ENCODE results near the gene WNT5B. TPM values are rescaled to one million over a fixed set of nuclear protein-coding genes. Genes with fewer than 3 reads are reported as not detected.

WNT5B gene
- total and polyA plus RNA-seq, 2 donors (not counting 1 experiment from before 2014, with no cell fraction given) = 0.33 to 0.57 TPM

GRCh38 chr12:1635301-1636095 lies 6.5 kb downstream of the WNT5B start:
- Mint-ChIP-seq H3K27ac (no peak overlapping the region), H3K4me1 (peaks cover 15% of the 10 kb centered on the region), H3K4me3 (no peak overlapping the region), H3K27me3 (peaks cover 29% of the 10 kb centered on the region), H3K9me3 (ENCODE audit: insufficient read depth) (no peaks in the 10 kb centered on the region)
- no peak for ATAC-seq (ENCODE audit: low read depth)
- H3K4me1 ChIP-seq (ENCODE audit: control insufficient read depth in 2 of 2, insufficient read depth in 2 of 2, low read length in 2 of 2) = peaks cover 12 to 13% of the 10 kb centered on the region in 2 donors
- 91% methylated on average over 10 of the region's 11 CpGs for WGBS (ENCODE audit: insufficient coverage)
- H3K9me3 ChIP-seq (ENCODE audit: control extremely low read depth in 1 of 3, control insufficient read depth in 2 of 3, insufficient read depth in 1 of 3, low read length in 2 of 3) = peaks cover 0 to 7% (median 0%) of the 10 kb centered on the region in 3 donors
- no peak overlapping the region for H3K4me2 ChIP-seq (replicated peaks; ENCODE audit: low read depth, low read length, poor library complexity, severe bottlenecking)
- H3K79me2 ChIP-seq (ENCODE audit: control insufficient read depth, insufficient read depth, low read length) = no peaks in the 10 kb centered on the region
- H3K27me3 ChIP-seq (replicated peaks in 1 of 4; ENCODE audit: control extremely low read depth in 1 of 4, control insufficient read depth in 3 of 4, insufficient read depth in 4 of 4, low read length in 3 of 4) = peaks cover 0 to 45% (median 29%) of the 10 kb centered on the region in 4 experiments
- no peak overlapping the region for H2AFZ ChIP-seq (ENCODE audit: insufficient read depth, low read depth, low read length, poor library complexity, severe bottlenecking)
- ChIA-PET CTCF (interaction anchor here (0.6 to 8.1 kb wide), 26 partner anchors 10 to 518 kb away, joined by 3 to 105 read pairs (median 4); no protein-coding TSS in a partner anchor), POLR2A (no interaction called here)
- no peak overlapping the region for H3K9ac ChIP-seq (ENCODE audit: low read length)
- TF ChIP-seq EZH2 (IDR thresholded peaks at IDR 0.05; ENCODE audit: borderline replicate concordance, insufficient read depth, low read depth, low read length, poor library complexity, severe bottlenecking) (no peak), CTCF (IDR thresholded peaks at IDR 0.05) (no peak)
- no peaks in the 10 kb centered on the region for H3K36me3 ChIP-seq (replicated peaks in 1 of 2; ENCODE audit: control extremely low read depth in 1 of 2, control insufficient read depth in 1 of 2, extremely low read depth in 1 of 2, insufficient read depth in 2 of 2, low read length in 1 of 2)
- no peaks in the 10 kb centered on the region for H4K20me1 ChIP-seq (ENCODE audit: control insufficient read depth, insufficient read depth, low read length, poor library complexity, severe bottlenecking)
- no peak for DNase-seq
- no peak overlapping the region for H3K4me3 ChIP-seq (ENCODE audit: control extremely low read depth in 1 of 5, extremely low read depth in 1 of 5, insufficient read depth in 1 of 5, low read depth in 2 of 5, low read length in 4 of 5)
- no peak overlapping the region for H3K27ac ChIP-seq (ENCODE audit: low read length in 2 of 2)
- intact Hi-C loops (cut with micrococcal nuclease) = loop anchor here (1.0 kb wide), 1 partner anchor 151 kb away; no protein-coding TSS in a partner anchor

- H3K27ac Mint-ChIP-seq = no peak overlapping the region
- peaks cover 0 to 19% (median 8%) of the 10 kb centered on the region in 4 experiments for H3K27me3 ChIP-seq (replicated peaks in 1 of 4; ENCODE audit: control extremely low read depth in 1 of 4, control insufficient read depth in 3 of 4, insufficient read depth in 4 of 4, low read length in 3 of 4)
- no peak overlapping the region for H3K9ac ChIP-seq (ENCODE audit: low read length)
- H3K27ac ChIP-seq (ENCODE audit: low read length in 2 of 2) = no peak overlapping the region
- H3K4me1 Mint-ChIP-seq = peaks cover 3% of the 10 kb centered on the region
- no peak overlapping the region for H3K4me3 Mint-ChIP-seq
- H2AFZ ChIP-seq (ENCODE audit: insufficient read depth, low read depth, low read length, poor library complexity, severe bottlenecking) = no peak overlapping the region
- H3K36me3 ChIP-seq (replicated peaks in 1 of 2; ENCODE audit: control extremely low read depth in 1 of 2, control insufficient read depth in 1 of 2, extremely low read depth in 1 of 2, insufficient read depth in 2 of 2, low read length in 1 of 2) = no peaks in the 10 kb centered on the region
- no peak overlapping the region for H3K4me3 ChIP-seq (ENCODE audit: control extremely low read depth in 1 of 5, extremely low read depth in 1 of 5, insufficient read depth in 1 of 5, low read depth in 2 of 5, low read length in 4 of 5)
- WGBS (ENCODE audit: insufficient coverage) = 10% methylated on average over 2 of the region's 5 CpGs
- ChIA-PET CTCF (interaction anchor here (0.9 to 2.2 kb wide), 3 partner anchors 33 to 302 kb away, joined by 3 to 11 read pairs (median 4); no protein-coding TSS in a partner anchor), POLR2A (no interaction called here)
- H3K27me3 Mint-ChIP-seq = peaks cover 20% of the 10 kb centered on the region
- intact Hi-C loops (cut with micrococcal nuclease) = no loop called here
- no peak overlapping the region for H3K4me2 ChIP-seq (replicated peaks; ENCODE audit: low read depth, low read length, poor library complexity, severe bottlenecking)
- no peak for DNase-seq
- no peak for ATAC-seq (ENCODE audit: low read depth)
- no peaks in the 10 kb centered on the region for H3K9me3 ChIP-seq (ENCODE audit: control extremely low read depth in 1 of 3, control insufficient read depth in 2 of 3, insufficient read depth in 1 of 3, low read length in 2 of 3)
- TF ChIP-seq EZH2 (IDR thresholded peaks at IDR 0.05; ENCODE audit: borderline replicate concordance, insufficient read depth, low read depth, low read length, poor library complexity, severe bottlenecking) = no peak
- TF ChIP-seq CTCF (IDR thresholded peaks at IDR 0.05) = no peak
- H3K4me1 ChIP-seq (ENCODE audit: control insufficient read depth in 2 of 2, insufficient read depth in 2 of 2, low read length in 2 of 2) = no peaks in the 10 kb centered on the region
- no peaks in the 10 kb centered on the region for H4K20me1 ChIP-seq (ENCODE audit: control insufficient read depth, insufficient read depth, low read length, poor library complexity, severe bottlenecking)
- H3K79me2 ChIP-seq (ENCODE audit: control insufficient read depth, insufficient read depth, low read length) = no peaks in the 10 kb centered on the region
- H3K9me3 Mint-ChIP-seq (ENCODE audit: insufficient read depth) = no peaks in the 10 kb centered on the region
Observed at GRCh38 chr12:1638203-1638602, 9.2 kb downstream of the WNT5B start.
